ENCODE data around the gene SPATS2.
"Not testable (repeated sequence)": the region's sequence is repeated elsewhere in the genome, so short reads cannot be mapped to it uniquely, and the experiment has no call there.

The SPATS2 gene

DNA sequence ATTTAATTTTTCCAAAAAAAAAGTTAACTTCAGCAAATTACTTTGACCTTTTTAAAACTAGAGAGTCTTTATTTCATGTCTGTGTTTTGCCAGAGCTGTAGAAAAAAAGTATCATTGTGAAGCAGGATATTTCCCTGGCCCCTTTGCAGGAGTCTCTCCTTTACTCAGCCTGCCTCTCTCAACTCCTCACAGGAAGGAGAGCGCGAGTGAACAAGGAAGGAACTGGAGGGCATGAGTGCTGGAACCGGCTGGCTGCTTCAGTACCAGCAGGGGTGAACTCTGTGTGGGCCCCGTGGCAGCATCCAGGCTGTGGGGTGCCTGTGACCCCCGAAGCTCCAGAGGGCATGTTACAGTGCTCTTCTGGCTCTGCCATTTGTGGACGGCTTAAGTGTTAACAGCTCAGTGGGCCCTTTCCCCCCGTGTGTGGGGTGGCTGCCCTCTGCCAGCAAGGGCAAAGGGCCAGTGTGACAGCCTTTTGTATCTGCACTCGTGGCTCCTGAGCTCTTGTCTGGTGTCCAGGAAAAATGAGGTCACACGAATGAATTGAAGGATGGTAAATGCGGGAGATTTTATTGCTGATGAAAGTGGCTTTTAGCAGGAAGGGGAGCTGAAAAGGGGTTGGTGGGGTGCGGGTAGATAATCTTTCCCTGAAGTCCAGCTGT, 95.0 kb downstream of the SPATS2 start:
- DNase-seq (ENCODE audit: low read depth, low spot score) = no peak

DNA sequence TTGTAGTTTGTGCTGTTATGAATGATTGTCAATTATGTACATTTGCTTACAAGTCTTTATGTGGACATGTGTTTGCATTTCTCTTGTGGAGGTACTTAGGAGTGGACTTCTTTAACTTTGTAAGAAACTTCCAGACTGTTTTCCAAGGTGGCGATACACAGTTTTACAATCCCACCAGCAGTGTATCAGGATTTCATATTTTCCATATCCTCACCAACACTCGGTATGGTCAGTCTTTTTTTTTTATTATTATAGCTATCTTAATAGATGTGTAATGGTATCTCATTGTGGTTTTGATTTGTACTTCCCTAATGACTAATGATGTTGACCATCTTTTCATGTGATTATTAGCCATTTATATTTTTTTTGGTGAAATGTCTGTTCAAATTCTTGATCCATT, 97.9 kb downstream of the SPATS2 start:
- no peak for DNase-seq (ENCODE audit: low read depth, low spot score)

DNA sequence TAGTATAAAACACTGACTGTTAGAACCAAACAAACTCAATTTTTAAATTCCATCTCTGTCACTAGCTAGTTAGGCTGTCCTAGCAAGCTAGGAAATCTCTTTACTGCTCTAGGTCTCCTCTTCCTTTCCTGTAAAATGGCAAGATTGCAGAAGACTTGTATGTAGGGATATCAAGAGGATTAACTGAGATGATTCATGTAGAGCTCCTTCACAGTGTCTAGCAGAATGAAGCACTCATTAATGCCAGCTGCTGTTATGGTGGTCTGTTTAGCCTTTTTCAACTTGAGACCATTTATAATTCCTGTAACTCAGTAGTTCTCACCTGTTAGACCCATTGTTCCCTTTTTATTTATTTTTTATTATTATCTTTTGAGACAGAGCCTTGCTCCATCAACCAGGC, 103.7 kb downstream of the SPATS2 start:
- DNase-seq (ENCODE audit: low read depth, low spot score) = no peak

DNA sequence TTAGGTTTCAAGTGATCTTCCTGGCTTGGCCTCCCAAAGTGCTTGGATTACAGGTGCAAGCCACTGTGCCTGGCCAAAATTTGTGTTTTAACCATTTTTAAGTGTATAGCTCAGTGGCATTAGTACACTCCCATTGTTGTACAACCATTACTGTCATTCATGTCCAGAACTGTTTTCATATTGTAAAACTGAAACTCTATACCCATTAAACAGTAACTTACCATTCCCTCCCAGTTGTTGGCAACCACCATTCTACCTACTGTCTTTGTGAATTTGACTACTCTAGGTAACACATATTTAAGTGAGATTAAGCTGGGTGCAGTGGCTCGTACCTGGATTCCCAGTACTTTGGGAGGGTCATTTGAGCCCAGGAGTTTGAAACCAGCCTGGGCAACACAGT, 104.3 kb downstream of the SPATS2 start:
- no peak for DNase-seq (ENCODE audit: low read depth, low spot score)

DNA sequence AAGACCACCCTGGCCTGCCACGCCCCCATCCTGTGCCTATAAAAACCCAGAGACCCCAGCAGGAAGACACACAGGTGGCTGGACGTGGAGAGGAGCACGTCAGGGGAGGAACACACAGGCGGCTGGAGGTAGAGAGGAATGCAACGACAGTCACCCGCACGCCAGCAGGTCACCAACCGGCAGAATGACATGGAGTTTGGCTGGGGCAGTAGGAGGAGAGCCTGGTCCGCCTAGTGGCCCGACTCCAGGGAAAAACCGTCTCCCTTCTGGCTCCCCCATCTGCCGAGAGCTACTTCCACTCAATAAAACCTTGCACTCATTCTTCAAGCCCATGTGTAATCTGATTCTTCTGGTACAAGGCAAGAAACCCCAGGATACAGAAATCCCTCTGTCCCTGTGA, 108.8 kb downstream of the SPATS2 start:
- no peak for DNase-seq (ENCODE audit: low read depth, low spot score)

DNA sequence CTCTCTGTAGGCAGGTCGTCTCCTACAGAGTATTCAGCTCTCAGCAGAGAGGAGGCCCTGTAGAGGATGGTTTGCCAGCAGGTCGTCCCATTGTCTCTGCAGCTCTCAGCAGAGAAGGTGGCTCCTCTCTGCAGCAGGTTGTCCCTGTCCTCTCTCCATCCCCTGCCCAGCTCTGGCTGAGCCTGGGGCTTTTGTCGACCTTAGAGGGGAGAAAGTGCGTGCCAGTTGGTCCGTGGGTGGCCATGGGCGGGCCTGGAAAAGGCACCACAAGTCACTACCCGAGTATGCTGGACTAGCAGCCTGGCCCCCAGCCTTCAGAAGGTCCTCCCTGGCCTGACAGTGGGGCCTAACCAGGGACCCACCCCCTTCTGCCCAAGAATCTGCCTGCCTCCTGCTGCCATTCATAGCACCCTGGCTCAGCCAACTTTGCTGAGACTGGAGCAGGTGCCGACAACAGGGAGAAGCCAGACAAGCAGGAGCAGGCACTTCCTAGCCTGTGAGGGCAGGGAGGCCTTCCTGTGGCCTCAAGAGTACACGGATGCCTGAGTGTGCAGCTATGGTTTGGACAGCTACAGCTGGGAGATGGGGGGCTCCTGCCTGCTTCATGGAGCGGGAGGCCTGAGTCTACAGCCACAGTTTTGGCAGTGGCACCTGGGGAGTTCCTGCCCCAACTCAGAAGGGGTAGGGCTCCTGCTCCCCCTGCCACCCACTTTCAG, 111.8 kb downstream of the SPATS2 start:
- no peak for DNase-seq (ENCODE audit: low read depth, low spot score)

DNA sequence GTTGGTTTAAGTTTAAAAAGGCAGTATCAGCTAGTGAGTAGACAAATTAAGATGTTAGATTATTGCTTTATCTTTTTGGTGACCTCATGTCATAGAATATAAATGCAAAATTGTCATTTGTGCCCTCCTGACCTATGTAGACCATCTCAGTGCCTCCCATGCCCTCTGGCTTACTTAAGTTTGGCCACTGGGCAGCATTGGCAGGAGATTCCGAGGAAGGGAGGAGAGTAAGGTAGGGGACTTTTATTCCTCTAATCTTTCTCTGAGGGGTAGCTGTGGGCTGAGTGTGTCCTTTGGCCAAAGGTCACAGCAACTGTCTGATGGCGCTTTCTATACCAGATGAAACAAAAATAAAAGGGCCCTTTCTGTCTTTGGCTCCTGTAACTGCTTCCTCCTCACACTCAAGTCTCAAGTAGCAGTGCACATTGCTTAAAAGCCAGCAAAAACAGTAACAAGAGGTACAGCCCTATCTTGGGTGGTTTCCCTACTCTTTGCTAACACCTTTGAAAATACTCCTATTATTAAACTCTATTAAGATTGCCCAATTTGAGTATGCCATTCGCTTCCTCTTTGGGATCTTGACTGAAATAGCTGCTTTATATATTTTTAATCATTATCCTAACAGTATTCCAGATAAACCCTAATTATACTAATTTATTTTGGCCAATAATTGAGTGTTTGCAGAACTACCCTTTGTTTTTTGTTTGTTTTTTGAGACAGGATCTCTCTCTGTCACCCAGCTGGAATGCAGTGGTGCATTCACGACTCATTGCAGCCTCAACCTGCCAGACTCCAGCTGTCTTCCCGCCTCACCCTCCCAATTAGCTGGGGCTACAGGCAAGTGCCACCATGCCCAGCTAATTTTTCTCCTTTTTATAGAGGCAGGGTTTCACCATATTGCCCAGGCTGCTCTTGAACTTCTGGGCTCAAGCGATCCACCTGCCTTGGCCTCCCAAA, 115.1 kb downstream of the SPATS2 start:
- DNase-seq (ENCODE audit: low read depth, low spot score) = no peak

DNA sequence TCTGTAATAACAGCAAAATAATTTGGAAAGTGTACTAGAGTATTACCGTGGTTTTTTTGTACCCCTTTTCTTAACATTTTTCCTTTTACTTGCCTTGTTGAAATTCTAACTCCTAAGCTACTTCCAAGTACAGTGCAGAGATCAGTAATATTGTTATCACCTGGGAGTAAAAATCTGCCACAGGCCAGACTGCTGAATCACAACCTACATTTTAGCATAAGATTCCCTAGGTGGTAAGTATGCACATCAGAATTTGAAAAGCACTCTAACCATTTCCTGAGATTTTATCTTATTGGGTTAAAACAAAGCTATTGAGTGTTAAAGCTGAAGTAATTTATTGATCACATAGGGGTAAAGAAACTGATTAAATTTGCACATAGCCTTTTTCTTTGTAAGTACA, 116.4 kb downstream of the SPATS2 start:
- no peak for DNase-seq (ENCODE audit: low read depth, low spot score)

DNA sequence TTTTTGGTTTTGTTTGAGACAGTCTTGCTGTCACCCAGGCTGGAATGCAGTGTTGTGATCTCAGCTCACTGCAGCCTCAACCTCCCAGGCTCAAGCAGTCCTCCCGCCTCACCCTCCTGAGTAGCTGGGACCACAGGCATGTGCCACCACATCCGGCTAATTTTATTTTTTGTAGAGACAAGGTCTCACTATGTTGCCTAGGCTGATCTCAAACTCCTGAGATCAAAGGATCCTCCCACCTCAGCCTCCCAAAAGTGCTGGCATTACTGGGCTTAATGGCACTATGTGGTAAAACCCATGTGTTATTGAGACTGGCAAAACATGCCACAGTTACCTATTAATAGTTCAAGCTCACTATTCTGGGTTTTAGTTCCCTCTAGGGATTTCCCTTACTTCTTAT, 120.3 kb downstream of the SPATS2 start:
- DNase-seq (ENCODE audit: low read depth, low spot score) = no peak

DNA sequence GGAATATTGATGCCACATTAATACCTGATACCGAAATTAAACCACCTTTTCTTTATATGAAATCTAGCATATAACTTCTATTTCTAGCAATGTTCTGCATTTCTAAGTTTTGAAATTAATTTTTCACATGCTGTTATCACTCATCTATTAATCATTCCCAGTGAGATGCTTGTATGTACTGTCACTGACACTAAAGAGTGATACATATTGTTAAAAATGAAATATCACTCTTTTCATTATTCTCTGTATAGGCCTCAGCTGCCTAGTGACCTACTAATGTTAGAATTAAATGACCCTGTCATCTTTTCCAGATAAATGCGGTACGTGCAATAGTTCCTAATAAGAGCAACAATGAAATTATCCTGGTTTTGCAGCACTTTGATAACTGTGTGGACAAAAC, 121.9 kb downstream of the SPATS2 start:
- DNase-seq (ENCODE audit: low read depth, low spot score) = no peak

DNA sequence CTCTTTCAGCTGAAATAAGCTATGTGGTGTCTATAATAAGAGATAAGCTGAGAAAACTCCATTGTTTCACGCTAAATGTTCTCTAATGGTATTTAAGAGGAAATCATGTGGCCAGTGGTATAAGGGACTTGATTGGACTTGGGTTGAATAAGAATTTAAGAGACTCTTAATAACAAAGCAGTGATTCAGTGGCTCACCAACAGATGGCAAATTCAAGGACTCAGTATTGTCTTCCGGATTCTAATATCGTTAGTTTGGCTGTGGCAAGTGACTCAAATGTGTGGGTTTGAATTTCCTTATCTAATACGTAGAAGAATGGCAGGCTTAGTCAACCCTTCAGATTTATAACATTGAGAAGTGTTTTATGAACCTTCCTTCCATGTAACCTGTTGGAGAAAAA, 122.5 kb downstream of the SPATS2 start:
- DNase-seq (ENCODE audit: low read depth, low spot score) = no peak

DNA sequence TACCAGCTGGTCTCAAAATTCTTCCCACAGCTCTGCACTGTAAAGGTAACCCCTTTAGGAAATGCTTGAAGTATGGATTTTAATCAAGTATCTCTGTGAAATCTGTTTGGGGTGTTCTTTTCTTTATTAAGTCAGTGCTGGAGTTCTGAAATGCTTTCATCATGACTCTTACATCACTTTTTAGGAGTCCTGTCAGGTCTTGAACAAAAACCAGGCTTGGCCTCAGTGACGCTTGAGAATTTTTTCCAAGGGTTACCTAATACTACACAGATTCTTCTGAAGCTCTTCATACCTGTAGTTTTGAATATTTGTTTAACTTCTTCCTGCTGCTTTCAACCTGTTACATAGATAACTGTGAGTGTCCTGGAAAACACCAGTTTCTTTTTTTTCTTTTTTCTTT, 124.6 kb downstream of the SPATS2 start:
- no peak for DNase-seq (ENCODE audit: low read depth, low spot score)

DNA sequence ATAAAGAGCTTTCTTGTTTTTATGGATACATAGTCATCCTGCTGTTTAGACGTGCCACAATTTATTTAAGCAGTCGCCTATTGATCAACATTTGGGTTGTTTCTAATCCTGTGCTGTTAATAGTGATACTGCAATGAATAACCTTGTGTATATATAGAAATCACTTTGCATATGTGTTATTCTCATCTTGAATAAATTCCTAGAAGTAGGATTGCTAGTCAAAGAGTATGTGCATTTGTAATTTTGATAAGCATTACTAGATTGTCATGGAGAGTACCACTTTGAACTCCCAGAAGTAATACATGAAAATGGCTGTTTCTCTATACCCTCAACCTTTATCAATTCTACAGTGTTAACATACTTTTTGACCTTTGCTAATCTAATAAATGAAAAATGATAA, 126.6 kb downstream of the SPATS2 start:
- DNase-seq (ENCODE audit: low read depth, low spot score) = no peak

DNA sequence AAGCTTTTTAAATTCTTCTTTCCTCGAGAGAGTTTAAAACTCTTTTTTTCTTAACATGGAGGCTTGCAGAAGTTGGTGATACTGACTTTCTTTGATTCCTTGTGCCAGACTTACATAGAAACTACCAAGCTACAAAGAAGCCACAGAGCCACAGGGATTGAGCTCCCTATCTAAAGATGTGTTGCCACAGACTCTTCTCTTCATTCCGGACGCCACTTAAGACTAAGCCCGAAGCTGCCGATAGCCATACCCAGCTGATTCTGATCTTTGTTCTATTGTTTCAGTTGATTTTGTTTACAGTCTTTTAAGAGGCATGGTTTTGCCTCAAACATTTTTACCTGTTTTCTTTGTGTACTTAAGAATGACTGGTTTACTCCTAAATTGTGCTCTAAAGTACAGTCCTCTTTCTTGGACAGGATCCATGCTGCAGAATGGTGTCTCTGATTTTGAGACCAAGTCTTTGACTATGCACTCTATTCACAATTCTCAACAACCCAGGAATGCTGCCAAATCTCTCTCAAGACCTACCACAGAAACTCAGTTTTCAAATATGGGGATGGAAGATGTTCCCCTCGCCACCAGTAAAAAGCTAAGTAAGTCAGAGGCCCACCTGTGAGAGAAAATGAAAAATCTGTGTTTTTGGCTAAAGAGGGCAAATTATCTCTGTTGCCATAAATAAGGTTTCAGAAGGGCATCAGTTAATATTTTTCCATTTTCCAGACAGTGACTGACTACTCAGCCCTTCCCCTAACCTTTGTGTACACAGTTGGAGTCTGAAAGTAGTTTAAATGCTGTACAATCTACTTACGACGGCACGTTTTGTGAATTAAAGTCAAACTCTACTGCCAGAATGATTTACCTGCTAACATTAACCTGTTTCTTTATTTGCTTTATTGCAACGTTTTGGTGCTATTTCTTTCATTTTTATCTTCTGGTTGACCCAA, 129.4 kb downstream of the SPATS2 start:
- no peak for DNase-seq (ENCODE audit: low read depth, low spot score)

DNA sequence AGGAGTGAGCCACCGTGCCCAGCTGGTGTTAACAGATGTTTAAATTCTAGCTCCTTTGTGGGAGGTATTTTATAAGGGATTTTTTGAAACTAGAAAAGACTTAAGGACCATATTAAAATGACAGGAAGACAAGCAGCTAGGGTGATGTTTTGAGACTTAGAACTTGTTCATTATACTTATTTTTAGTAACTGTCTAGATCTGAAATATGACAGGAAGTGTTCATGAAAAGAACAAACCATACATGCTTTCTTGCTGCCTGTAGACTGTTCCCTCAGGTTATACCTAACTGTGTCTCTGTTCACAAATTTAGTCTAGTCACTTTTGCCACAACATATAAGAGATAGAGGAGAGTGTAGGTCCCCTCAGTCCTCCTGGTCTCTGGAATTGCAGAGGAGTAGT, 134.6 kb downstream of the SPATS2 start:
- DNase-seq (ENCODE audit: low read depth, low spot score) = no peak

DNA sequence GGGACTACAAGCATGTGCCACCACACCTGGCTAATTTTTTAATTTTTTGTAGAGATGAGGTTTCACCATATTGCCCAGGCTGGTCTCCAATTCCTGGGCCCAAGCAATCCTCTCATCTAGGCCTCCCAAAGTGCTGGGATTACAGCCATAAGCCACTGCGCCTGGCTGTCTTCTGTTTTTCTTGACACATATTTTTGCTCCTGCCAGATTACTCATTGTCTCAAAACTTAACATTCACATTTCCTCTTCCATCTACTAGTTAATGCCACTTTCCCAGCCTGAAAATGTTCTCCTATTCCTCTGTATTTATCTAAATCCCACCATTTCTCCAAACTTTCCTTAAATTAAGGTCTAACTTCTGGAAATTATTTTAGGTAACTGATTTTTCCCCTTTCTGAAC, 135.3 kb downstream of the SPATS2 start:
- DNase-seq (ENCODE audit: low read depth, low spot score) = no peak

DNA sequence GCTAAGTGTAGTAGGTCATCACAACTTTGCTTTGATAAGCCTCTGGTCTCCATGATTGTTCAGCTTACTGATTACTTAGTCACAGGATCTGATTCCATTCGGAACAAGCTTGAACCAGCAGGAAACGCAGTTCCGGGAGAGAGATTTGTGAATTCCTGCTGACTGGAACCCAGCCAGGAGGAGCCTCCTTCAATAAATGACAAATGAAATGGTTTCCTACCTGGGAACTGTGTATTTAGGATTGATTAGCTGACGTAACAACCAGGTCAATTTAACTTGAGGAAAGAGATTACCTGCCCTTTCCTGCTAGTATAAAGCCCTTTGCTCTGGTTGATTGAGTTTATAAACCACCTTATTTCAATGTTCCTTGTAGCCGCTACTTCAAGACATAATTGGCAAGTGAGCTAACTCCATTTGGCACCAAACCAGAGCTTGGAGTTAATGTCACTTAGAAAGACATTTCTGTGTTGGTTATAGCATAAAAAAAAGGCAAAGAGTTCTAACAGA, 136.5 kb downstream of the SPATS2 start:
- no peak for DNase-seq (ENCODE audit: low read depth, low spot score)

DNA sequence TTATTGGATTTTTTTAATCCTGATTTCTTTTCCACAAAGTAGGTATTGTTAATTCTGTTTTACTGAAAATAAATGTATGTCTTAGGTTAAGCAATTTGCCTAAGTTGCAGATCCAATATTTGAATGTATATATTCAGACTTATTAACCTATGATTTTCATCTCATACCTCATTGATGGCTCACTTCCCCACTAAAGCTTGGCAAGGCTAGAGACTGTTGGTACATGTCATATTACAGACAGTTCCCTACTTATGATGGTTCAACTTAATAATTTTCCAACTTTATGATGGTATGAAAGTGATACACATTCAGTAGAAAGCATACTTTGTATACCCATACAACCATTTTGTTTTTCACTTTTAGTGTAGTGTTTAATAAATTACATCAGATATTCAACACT, 138.4 kb downstream of the SPATS2 start:
- DNase-seq (ENCODE audit: low read depth, low spot score) = no peak

DNA sequence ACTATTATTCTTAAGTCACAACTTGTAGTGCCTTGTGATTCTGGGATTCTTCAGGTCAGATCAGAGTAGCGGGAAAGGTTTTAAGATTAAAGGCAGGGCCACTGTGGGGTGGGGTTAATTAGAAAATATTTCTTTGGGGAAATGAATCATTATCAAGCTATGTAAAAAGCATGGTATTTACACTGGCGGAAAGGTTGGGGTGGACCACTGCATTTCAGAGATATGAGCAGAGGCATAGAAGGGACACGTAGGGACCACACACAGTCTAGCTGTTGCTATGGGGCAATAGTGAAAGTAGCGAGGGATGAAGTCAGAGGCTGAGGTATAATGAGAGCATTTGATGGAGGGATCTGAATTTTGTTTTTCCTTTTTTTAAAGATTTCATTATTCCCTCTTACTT, 139.9 kb downstream of the SPATS2 start:
- DNase-seq (ENCODE audit: low read depth, low spot score) = no peak

DNA sequence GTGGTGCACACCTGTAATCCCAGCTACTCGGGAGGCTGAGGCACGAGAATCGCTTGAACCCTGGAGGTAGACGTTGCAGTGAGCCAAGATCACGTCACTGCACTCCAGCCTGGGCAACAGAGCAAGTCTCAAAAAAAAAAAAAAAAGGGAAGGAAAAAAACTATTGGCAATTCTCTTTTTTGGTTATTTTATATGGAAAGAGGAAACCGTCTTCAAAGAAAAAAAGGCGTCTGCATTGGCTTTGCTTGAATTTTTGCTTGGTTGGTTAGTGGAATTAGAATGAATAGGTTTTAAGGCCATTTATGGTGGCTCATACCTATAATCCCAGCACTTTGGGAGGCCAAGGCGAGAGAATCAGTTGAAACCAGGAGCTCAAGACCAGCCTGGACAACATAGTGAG, 142.4 kb downstream of the SPATS2 start:
- not testable (repeated sequence) for DNase-seq (ENCODE audit: low read depth, low spot score)

DNA sequence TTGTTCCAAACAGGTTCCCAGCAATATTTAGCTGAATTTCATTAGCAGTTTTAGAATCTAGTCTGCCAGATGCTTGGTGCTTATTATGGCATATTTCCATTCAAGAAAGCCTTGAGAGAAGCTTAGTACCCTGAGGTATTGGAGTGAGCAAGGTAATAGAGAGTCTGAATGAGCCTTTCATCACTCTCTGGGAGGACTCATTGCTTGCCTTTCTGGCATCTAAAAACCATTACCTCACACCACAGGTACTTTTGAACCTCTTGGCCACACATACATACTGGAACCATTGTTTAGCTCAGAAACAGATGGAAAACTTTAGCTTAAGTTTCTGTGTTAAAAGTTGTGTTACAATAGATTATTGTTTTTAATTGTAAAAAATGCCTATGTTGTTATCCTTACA, 144.1 kb downstream of the SPATS2 start:
- DNase-seq (ENCODE audit: low read depth, low spot score) = no peak

All from activated naive CD8-positive, alpha-beta T cell treated with anti-CD3 and anti-CD28 coated beads, Interleukin-2, amount 50 U/mL, for 16 hours (primary cell).